Measurements from ENCODE around the gene HMOX1. TPM values are rescaled to one million over a fixed set of nuclear protein-coding genes. Genes with fewer than 3 reads are reported as not detected.

Gene HMOX1
- total and polyA plus RNA-seq, 2 of the 13 experiments (the other 11 are each of a cell fraction or from before 2014, with no cell fraction given), result 53.6 to 67.4 TPM

DNA sequence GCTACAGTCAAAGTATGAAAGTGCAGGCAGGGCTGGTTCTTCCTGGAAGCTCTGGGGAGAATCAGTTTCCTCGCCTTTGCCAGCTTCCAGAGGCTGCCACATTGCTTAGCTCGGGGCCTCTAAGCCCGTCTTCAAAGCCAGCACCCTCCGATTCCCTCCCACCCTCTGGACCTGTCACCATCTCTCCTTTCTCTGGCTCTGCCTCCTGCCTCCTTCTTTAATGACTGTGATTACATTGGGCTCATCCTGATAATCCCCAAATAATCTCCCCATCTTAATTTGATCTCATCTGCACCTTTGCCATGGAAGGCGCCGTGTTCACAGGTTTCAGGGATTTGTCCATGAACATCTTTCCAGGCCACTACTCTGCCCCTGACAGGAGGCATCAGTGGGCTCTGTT, 61.6 kb downstream of the HMOX1 start:
- DNase-seq (ENCODE audit: low spot score) (no peak), ATAC-seq (no peak), FAIRE-seq (no peak)
- H3K27ac ChIP-seq (ENCODE audit: extremely low read length, insufficient read depth, low read length), result no peak overlapping the region
- no peak overlapping the region for H3K9ac ChIP-seq (ENCODE audit: insufficient read depth, low read depth, low read length)
- WGBS (ENCODE audit: low lambda C conversion rate), result 90% methylated on average over 6 of the region's 6 CpGs
- no peaks in the 10 kb centered on the region for H3K9me3 ChIP-seq (ENCODE audit: low read length)
- H3K4me3 ChIP-seq (replicated peaks in 1 of 3; ENCODE audit: insufficient read depth in 1 of 3, low read depth in 2 of 3, low read length in 3 of 3), result no peak overlapping the region
- H3K27me3 ChIP-seq (ENCODE audit: control insufficient read depth in 1 of 2, insufficient read depth in 2 of 2, low read length in 2 of 2), result no peaks in the 10 kb centered on the region
- H4K20me1 ChIP-seq (ENCODE audit: insufficient read depth, low read length), result no peaks in the 10 kb centered on the region
- no peaks in the 10 kb centered on the region for H3K36me3 ChIP-seq (replicated peaks in 1 of 2; ENCODE audit: control insufficient read depth in 1 of 2, insufficient read depth in 2 of 2, low read length in 2 of 2)
- no peak overlapping the region for H3K4me2 ChIP-seq (ENCODE audit: low read depth, low read length)
- H3K79me2 ChIP-seq (ENCODE audit: insufficient read depth, low read length), result no peaks in the 10 kb centered on the region
- POLR2A ChIA-PET, result no interaction called here
- intact Hi-C loops (cut with micrococcal nuclease; ENCODE audit: unreplicated experiment), result no loop called here
- BruUV-seq (replicated peaks), result no TSS peak
- in situ Hi-C loops (cut with HindIII; ENCODE audit: extremely low pct_ligation_motif_present, low pct_unique_long_range_greater_than_20kb), result loop anchor here (25.0 kb wide), 1 partner anchor 295 kb away; no protein-coding TSS in a partner anchor
- TF ChIP-seq ZBTB21 (CRISPR knock-in tag; IDR thresholded peaks at IDR 0.05) (no peak), ZSCAN22 (CRISPR knock-in tag; IDR thresholded peaks at IDR 0.05) (no peak), RARG (CRISPR knock-in tag; IDR thresholded peaks at IDR 0.05; ENCODE audit: low read depth) (no peak), GATA4 (IDR thresholded peaks at IDR 0.05; ENCODE audit: borderline replicate concordance, low read depth) (no peak), CBX2 (IDR thresholded peaks at IDR 0.05; ENCODE audit: low read depth, low read length) (no peak), CBX2 (CRISPR knock-in tag; IDR thresholded peaks at IDR 0.05; ENCODE audit: low read depth) (no peak), SMYD3 (CRISPR knock-in tag; IDR thresholded peaks at IDR 0.05) (no peak)
- TF ChIP-seq, protein P1, sequence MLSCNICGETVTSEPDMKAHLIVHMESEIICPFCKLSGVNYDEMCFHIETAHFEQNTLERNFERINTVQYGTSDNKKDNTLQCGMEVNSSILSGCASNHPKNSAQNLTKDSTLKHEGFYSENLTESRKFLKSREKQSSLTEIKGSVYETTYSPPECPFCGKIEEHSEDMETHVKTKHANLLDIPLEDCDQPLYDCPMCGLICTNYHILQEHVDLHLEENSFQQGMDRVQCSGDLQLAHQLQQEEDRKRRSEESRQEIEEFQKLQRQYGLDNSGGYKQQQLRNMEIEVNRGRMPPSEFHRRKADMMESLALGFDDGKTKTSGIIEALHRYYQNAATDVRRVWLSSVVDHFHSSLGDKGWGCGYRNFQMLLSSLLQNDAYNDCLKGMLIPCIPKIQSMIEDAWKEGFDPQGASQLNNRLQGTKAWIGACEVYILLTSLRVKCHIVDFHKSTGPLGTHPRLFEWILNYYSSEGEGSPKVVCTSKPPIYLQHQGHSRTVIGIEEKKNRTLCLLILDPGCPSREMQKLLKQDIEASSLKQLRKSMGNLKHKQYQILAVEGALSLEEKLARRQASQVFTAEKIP (CRISPR knock-in tag; IDR thresholded peaks at IDR 0.05; ENCODE audit: borderline replicate concordance), result no peak
- H2AFZ ChIP-seq (ENCODE audit: low read length), result no peak overlapping the region
- H3K4me1 ChIP-seq (ENCODE audit: insufficient read depth, low read length), result peaks cover 1% of the 10 kb centered on the region; the same call in 1 of the 2 replicates
- CTCF ChIA-PET (ENCODE audit: low intra/inter-chr PET ratio, low total read pairs), result no interaction called here

- no peak for FAIRE-seq
- 0 out of 5 replicates have a peak, but pooled peaks cover 0 to 1% of the 10 kb centered on the region in 2 experiments for H3K36me3 ChIP-seq (replicated peaks in 1 of 2; ENCODE audit: control insufficient read depth in 1 of 2, insufficient read depth in 2 of 2, low read length in 2 of 2)
- TF ChIP-seq STAT6 (CRISPR knock-in tag; IDR thresholded peaks at IDR 0.05; ENCODE audit: borderline replicate concordance) (no peak), SRSF4 (IDR thresholded peaks at IDR 0.05; ENCODE audit: low read depth, low read length, poor library complexity, severe bottlenecking) (no peak), ZNF878 (CRISPR knock-in tag; IDR thresholded peaks at IDR 0.05) (no peak), FOXP1 (IDR thresholded peaks at IDR 0.05) (no peak), FOXP1 (CRISPR knock-in tag; IDR thresholded peaks at IDR 0.05) (no peak), CBX1 (IDR thresholded peaks at IDR 0.05; ENCODE audit: low read depth) (no peak), FOXJ3 (CRISPR knock-in tag; IDR thresholded peaks at IDR 0.05; ENCODE audit: borderline replicate concordance) (no peak), TP53 (CRISPR knock-in tag; conservative IDR thresholded peaks at IDR 0.05) (no peak)
- TF ChIP-seq, protein P2, sequence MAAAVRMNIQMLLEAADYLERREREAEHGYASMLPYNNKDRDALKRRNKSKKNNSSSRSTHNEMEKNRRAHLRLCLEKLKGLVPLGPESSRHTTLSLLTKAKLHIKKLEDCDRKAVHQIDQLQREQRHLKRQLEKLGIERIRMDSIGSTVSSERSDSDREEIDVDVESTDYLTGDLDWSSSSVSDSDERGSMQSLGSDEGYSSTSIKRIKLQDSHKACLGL (CRISPR knock-in tag; IDR thresholded peaks at IDR 0.05), result no peak
Observed at GRCh38 chr22:35443338-35443737, 62.4 kb downstream of the HMOX1 start.

More at GRCh38 chr22:35443338-35443737, 62.4 kb downstream of the HMOX1 start:
- Histone ChIP-seq H3K4me3 (replicated peaks in 1 of 3; ENCODE audit: insufficient read depth in 1 of 3, low read depth in 2 of 3, low read length in 3 of 3) (no peak overlapping the region), H3K27me3 (ENCODE audit: control insufficient read depth in 1 of 2, insufficient read depth in 2 of 2, low read length in 2 of 2) (no peaks in the 10 kb centered on the region), H2AFZ (ENCODE audit: low read length) (no peak overlapping the region), H3K79me2 (ENCODE audit: insufficient read depth, low read length) (no peaks in the 10 kb centered on the region), H3K9me3 (ENCODE audit: low read length) (no peaks in the 10 kb centered on the region), H3K4me2 (ENCODE audit: low read depth, low read length) (no peak overlapping the region), H3K4me1 (ENCODE audit: insufficient read depth, low read length) (peaks cover 7% of the 10 kb centered on the region), H3K27ac (ENCODE audit: extremely low read length, insufficient read depth, low read length) (no peak overlapping the region), H4K20me1 (ENCODE audit: insufficient read depth, low read length) (no peaks in the 10 kb centered on the region), H3K9ac (ENCODE audit: insufficient read depth, low read depth, low read length) (no peak overlapping the region)
- ChIA-PET CTCF (ENCODE audit: low intra/inter-chr PET ratio, low total read pairs) (no interaction called here), POLR2A (no interaction called here)
- WGBS (ENCODE audit: low lambda C conversion rate), result 78% methylated on average over 6 of the region's 6 CpGs
- intact Hi-C loops (cut with micrococcal nuclease; ENCODE audit: unreplicated experiment), result no loop called here
- DNase-seq (ENCODE audit: low spot score) (no peak), ATAC-seq (no peak)
- no TSS peak for BruUV-seq (replicated peaks)
- in situ Hi-C loops (cut with HindIII; ENCODE audit: extremely low pct_ligation_motif_present, low pct_unique_long_range_greater_than_20kb), result loop anchor here (25.0 kb wide), 1 partner anchor 294 kb away; no protein-coding TSS in a partner anchor
